AG04450 (cell line): ENCODE measurements around the gene MKI67. TPM values are rescaled to one million over a fixed set of nuclear protein-coding genes. Genes with fewer than 3 reads are reported as not detected.

Experiments used
- CTCF ChIA-PET: fragments of 300-600, 350-600 bp; formaldehyde crosslinking; extraction: SDS; loops from one replicate; lab custom pipeline; 2022; ENCODE audit warnings: antibody characterized with exemption, inconsistent platforms; lab: Charles Lee
- POLR2A ChIA-PET: fragments of 350-600 bp; formaldehyde crosslinking; extraction: SDS; loops from one replicate; lab custom pipeline; 2021; ENCODE audit warnings: antibody characterized with exemption, inconsistent platforms; lab: Yijun Ruan, JAX
- DNase-seq: peaks from one replicate; pipeline ENCODE4 v3.0.0-alpha.2; 2011; ENCODE audit warnings: low read depth, low spot score
- H3K27ac ChIP-seq: one replicate; pipeline ENCODE4 v1.5.1; 2012; ENCODE audit warnings: low read depth, low read length, control low read depth
- H3K27me3 ChIP-seq: one replicate; pipeline ENCODE4 v1.6.0; 2012; ENCODE audit warnings: low read length; ENCODE audit not compliant: control insufficient read depth, insufficient read depth
- H3K4me3 ChIP-seq: 2 replicates; pipeline ENCODE4 v1.5.1; 2011; ENCODE audit warnings: mild to moderate bottlenecking, low read depth, low read length, control low read depth
- H3K9me3 ChIP-seq: 2 replicates; pipeline ENCODE4 v1.5.1; 2012; ENCODE audit warnings: low read length; ENCODE audit not compliant: control insufficient read depth, insufficient read depth
- CTCF ChIP-seq: IDR thresholded peaks from 2 replicates; pipeline ENCODE4 v1.5.1; 2011; ENCODE audit warnings: low read depth, low read length, control low read depth, inconsistent platforms
- polyA plus RNA-seq: library from polyadenylated mRNA; depleted of rRNA; stranded (reverse); fragments of >200 nt; gene quantifications from 2 replicates; pipeline ENCODE4 v1.2.3, GENCODE V29; 2011; rRNA removed

The MKI67 gene
- polyA plus RNA-seq, 1 experiment, result 10.3 TPM

- Histone ChIP-seq H3K4me3 (no peak overlapping the region), H3K27ac (no peak overlapping the region), H3K9me3 (no peaks in the 10 kb centered on the region; the same call in 1 of the 2 replicates), H3K27me3 (peaks cover 6% of the 10 kb centered on the region)
- DNase-seq, result no peak
- CTCF ChIA-PET, result interaction anchor here (1.1 to 2.4 kb wide), 3 partner anchors 13 to 37 kb away, joined by 7 to 13 read pairs (median 9); no protein-coding TSS in a partner anchor
- POLR2A ChIA-PET, result no interaction called here
- TF ChIP-seq CTCF, result no peak
These were observed 78.0 kb downstream of the MKI67 start for GRCh38 chr10:128047991-128048818.

- TF ChIP-seq CTCF, result no peak
- no peak for DNase-seq
- Histone ChIP-seq H3K9me3 (no peaks in the 10 kb centered on the region; the same call in 1 of the 2 replicates), H3K4me3 (no peak overlapping the region), H3K27ac (no peak overlapping the region), H3K27me3 (peaks cover 6% of the 10 kb centered on the region)
- POLR2A ChIA-PET, result no interaction called here
- CTCF ChIA-PET, result interaction anchor here (1.9 to 2.4 kb wide), 2 partner anchors 22 to 36 kb away, joined by 9 to 13 read pairs; no protein-coding TSS in a partner anchor
These were observed 78.9 kb downstream of the MKI67 start for GRCh38 chr10:128047351-128047750.

- Histone ChIP-seq H3K27me3 (peaks cover 6% of the 10 kb centered on the region), H3K27ac (no peak overlapping the region), H3K4me3 (no peak overlapping the region), H3K9me3 (no peaks in the 10 kb centered on the region; the same call in 1 of the 2 replicates)
- ChIA-PET CTCF (interaction anchor here (2.4 kb wide), 1 partner anchor 23 kb away, joined by 13 read pairs; no protein-coding TSS in a partner anchor), POLR2A (no interaction called here)
- TF ChIP-seq CTCF, result no peak
- DNase-seq, result no peak
These were observed 79.3 kb downstream of the MKI67 start for GRCh38 chr10:128046953-128047290.

Other genes with a start within 250 kb of the MKI67 start
- gene CLRN3, start 233.5 kb downstream of the MKI67 start, polyA plus RNA-seq, result not detected in 2 replicates
- 0.04 and 0.38 TPM in 2 replicates for gene PTPRE, start 219.3 kb downstream of the MKI67 start, polyA plus RNA-seq